ENCODE measurements around the gene GOLGA7B. TPM values are rescaled to one million over a fixed set of nuclear protein-coding genes. Genes with fewer than 3 reads are reported as not detected.
A peak's percentile ranks its signal among the peaks of the same experiment; 100 is the strongest.

The GOLGA7B gene
- total RNA-seq, 1 donor from 2014 or later = under 0.01 TPM

- H3K27me3 ChIP-seq (ENCODE audit: control insufficient read depth, insufficient read depth, low read length) = peaks cover 6% of the 10 kb centered on the region
- no peak for TF ChIP-seq CTCF (IDR thresholded peaks at IDR 0.05; ENCODE audit: insufficient read depth, low read length, severe bottlenecking)
- FAIRE-seq = no peak
Observed at GRCh38 chr10:97913193-97913592, 63.5 kb downstream of the GOLGA7B start.

GRCh38 chr10:97913614-97914013, 64.0 kb downstream of the GOLGA7B start:
- Histone ChIP-seq H3K4me3 (ENCODE audit: low read depth, low read length) (no peak overlapping the region), H3K36me3 (ENCODE audit: control insufficient read depth, insufficient read depth, low read length) (no peaks in the 10 kb centered on the region), H3K27me3 (ENCODE audit: control insufficient read depth, insufficient read depth, low read length) (peaks cover 6% of the 10 kb centered on the region)
- DNase-seq (ENCODE audit: low read depth) = no peak
- FAIRE-seq = no peak
- no peak for TF ChIP-seq CTCF (IDR thresholded peaks at IDR 0.05; ENCODE audit: insufficient read depth, low read length, severe bottlenecking)

More at GRCh38 chr10:97913193-97913592, 63.5 kb downstream of the GOLGA7B start:
- no peak for DNase-seq (ENCODE audit: low read depth)
- Histone ChIP-seq H3K36me3 (ENCODE audit: control insufficient read depth, insufficient read depth, low read length) (no peaks in the 10 kb centered on the region), H3K4me3 (ENCODE audit: low read depth, low read length) (no peak overlapping the region)

- H3K4me3 ChIP-seq (ENCODE audit: low read depth, low read length) = no peak overlapping the region
- no peak for FAIRE-seq
- no peak for DNase-seq (ENCODE audit: low read depth)
- H3K27me3 ChIP-seq (ENCODE audit: control insufficient read depth, insufficient read depth, low read length) = peaks cover 8% of the 10 kb centered on the region
- H3K36me3 ChIP-seq (ENCODE audit: control insufficient read depth, insufficient read depth, low read length) = no peaks in the 10 kb centered on the region
- TF ChIP-seq CTCF (IDR thresholded peaks at IDR 0.05; ENCODE audit: insufficient read depth, low read length, severe bottlenecking) = no peak
Observed at GRCh38 chr10:97914171-97914836, 64.7 kb downstream of the GOLGA7B start.

GRCh38 chr10:97914837-97915211, 65.2 kb downstream of the GOLGA7B start:
- peaks cover 8% of the 10 kb centered on the region for H3K27me3 ChIP-seq (ENCODE audit: control insufficient read depth, insufficient read depth, low read length)
- H3K4me3 ChIP-seq (ENCODE audit: low read depth, low read length) = no peak overlapping the region
- no peak for FAIRE-seq
- peak; percentile 93 for TF ChIP-seq CTCF (IDR thresholded peaks at IDR 0.05; ENCODE audit: insufficient read depth, low read length, severe bottlenecking)
- H3K36me3 ChIP-seq (ENCODE audit: control insufficient read depth, insufficient read depth, low read length) = no peaks in the 10 kb centered on the region
- DNase-seq (ENCODE audit: low read depth) = peak; percentile 46

- FAIRE-seq = no peak
- Histone ChIP-seq H3K27me3 (ENCODE audit: control insufficient read depth, insufficient read depth, low read length) (peaks cover 8% of the 10 kb centered on the region), H3K4me3 (ENCODE audit: low read depth, low read length) (no peak overlapping the region), H3K36me3 (ENCODE audit: control insufficient read depth, insufficient read depth, low read length) (no peaks in the 10 kb centered on the region)
- TF ChIP-seq CTCF (IDR thresholded peaks at IDR 0.05; ENCODE audit: insufficient read depth, low read length, severe bottlenecking) = no peak
- DNase-seq (ENCODE audit: low read depth) = no peak
Observed at GRCh38 chr10:97915346-97916131, 65.9 kb downstream of the GOLGA7B start.

Measured in bronchial epithelial cell (primary cell).